ENCODE measurements around the gene KDM2A. TPM values are rescaled to one million over a fixed set of nuclear protein-coding genes. Genes with fewer than 3 reads are reported as not detected.
A peak's percentile ranks its signal among the peaks of the same experiment; 100 is the strongest.
"Not testable (repeated sequence)": the region's sequence is repeated elsewhere in the genome, so short reads cannot be mapped to it uniquely, and the experiment has no call there.

Gene KDM2A
- total and polyA plus RNA-seq, 4 donors: 30.6 to 102 (median 63.2) TPM

- Histone ChIP-seq H3K27me3 (ENCODE audit: control insufficient read depth in 3 of 3, insufficient read depth in 3 of 3, low read length in 2 of 3) (no peaks in the 10 kb centered on the region), H3K9me3 (ENCODE audit: control insufficient read depth in 4 of 4, insufficient read depth in 3 of 4, low read length in 3 of 4) (no peaks in the 10 kb centered on the region), H3K9ac (ENCODE audit: insufficient read depth in 1 of 2, low read length in 2 of 2) (peak overlapping the region; percentile 77 to 95), H3K4me1 (ENCODE audit: control insufficient read depth in 5 of 5, insufficient read depth in 5 of 5, low read length in 5 of 5) (peaks cover 0 to 29% (median 4%) of the 10 kb centered on the region in 5 donors), H3K4me3 (peak overlapping the region; percentile 93), H3K27ac (ENCODE audit: low read depth in 1 of 2, low read length in 1 of 2) (peak overlapping the region; percentile 95 to 99), H3K36me3 (ENCODE audit: control insufficient read depth in 4 of 4, insufficient read depth in 4 of 4, low read length in 4 of 4) (peaks cover 0 to 4% (median 2%) of the 10 kb centered on the region in 4 donors)
- WGBS, 2 donors: 0% methylated on average over 12 of the region's 12 CpGs
- no peak for DNase-seq
- ATAC-seq (ENCODE audit: insufficient read depth, low FRiP score): no peak
- TF ChIP-seq, protein P1, sequence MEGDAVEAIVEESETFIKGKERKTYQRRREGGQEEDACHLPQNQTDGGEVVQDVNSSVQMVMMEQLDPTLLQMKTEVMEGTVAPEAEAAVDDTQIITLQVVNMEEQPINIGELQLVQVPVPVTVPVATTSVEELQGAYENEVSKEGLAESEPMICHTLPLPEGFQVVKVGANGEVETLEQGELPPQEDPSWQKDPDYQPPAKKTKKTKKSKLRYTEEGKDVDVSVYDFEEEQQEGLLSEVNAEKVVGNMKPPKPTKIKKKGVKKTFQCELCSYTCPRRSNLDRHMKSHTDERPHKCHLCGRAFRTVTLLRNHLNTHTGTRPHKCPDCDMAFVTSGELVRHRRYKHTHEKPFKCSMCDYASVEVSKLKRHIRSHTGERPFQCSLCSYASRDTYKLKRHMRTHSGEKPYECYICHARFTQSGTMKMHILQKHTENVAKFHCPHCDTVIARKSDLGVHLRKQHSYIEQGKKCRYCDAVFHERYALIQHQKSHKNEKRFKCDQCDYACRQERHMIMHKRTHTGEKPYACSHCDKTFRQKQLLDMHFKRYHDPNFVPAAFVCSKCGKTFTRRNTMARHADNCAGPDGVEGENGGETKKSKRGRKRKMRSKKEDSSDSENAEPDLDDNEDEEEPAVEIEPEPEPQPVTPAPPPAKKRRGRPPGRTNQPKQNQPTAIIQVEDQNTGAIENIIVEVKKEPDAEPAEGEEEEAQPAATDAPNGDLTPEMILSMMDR (IDR thresholded peaks at IDR 0.05; ENCODE audit: control extremely low read depth, extremely low read depth): no peak
These were observed 1.4 kb downstream of the KDM2A start for GRCh38 chr11:67120456-67120855.

- Histone ChIP-seq H3K4me3 (peak overlapping the region; percentile 93), H3K9ac (ENCODE audit: insufficient read depth in 1 of 2, low read length in 2 of 2) (peak overlapping the region; percentile 77 to 95), H3K4me1 (ENCODE audit: control insufficient read depth in 5 of 5, insufficient read depth in 5 of 5, low read length in 5 of 5) (peaks cover 0 to 29% (median 4%) of the 10 kb centered on the region in 5 donors), H3K9me3 (ENCODE audit: control insufficient read depth in 4 of 4, insufficient read depth in 3 of 4, low read length in 3 of 4) (no peaks in the 10 kb centered on the region), H3K36me3 (ENCODE audit: control insufficient read depth in 4 of 4, insufficient read depth in 4 of 4, low read length in 4 of 4) (peaks cover 0 to 4% (median 2%) of the 10 kb centered on the region in 4 donors), H3K27ac (ENCODE audit: low read depth in 1 of 2, low read length in 1 of 2) (peak overlapping the region; percentile 17 to 76), H3K27me3 (ENCODE audit: control insufficient read depth in 3 of 3, insufficient read depth in 3 of 3, low read length in 2 of 3) (no peaks in the 10 kb centered on the region)
- TF ChIP-seq, protein P1 (IDR thresholded peaks at IDR 0.05; ENCODE audit: control extremely low read depth, extremely low read depth): no peak
- 6 to 7% methylated on average over 9 of the region's 9 CpGs for WGBS, 2 donors
- DNase-seq (peak in 2 of 3 donors; percentile 44 to 61), ATAC-seq (ENCODE audit: insufficient read depth, low FRiP score) (no peak)
These were observed 2.0 kb downstream of the KDM2A start for GRCh38 chr11:67120881-67121710.

DNA sequence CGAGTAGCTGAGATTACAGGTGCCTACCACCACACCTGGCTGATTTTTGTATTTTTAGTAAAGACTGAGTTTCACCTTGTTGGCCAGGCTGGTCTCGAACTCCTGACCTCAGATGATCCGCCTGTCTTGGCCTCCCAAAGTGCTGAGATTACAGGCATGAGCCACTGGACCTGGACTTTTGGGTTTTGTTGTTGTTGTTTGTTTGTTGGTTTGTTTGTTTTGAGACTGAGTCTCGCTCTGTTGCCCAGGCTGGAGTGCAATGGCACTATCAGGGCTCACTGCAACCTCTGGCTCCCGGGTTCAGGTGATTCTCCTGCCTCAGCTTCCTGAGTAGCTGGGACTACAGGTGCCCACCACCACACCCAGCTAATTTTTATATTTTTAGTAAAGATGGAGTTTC lies 4.7 kb downstream of the KDM2A start:
- WGBS, 2 donors: 93 to 94% methylated on average over 5 of the region's 5 CpGs
- not testable (repeated sequence) for H3K4me3 ChIP-seq; ATAC-seq (ENCODE audit: insufficient read depth, low FRiP score); DNase-seq; H3K27me3 ChIP-seq (ENCODE audit: control insufficient read depth in 3 of 3, insufficient read depth in 3 of 3, low read length in 2 of 3); H3K36me3 ChIP-seq (ENCODE audit: control insufficient read depth in 4 of 4, insufficient read depth in 4 of 4, low read length in 4 of 4); H3K9ac ChIP-seq (ENCODE audit: insufficient read depth in 1 of 2, low read length in 2 of 2); H3K9me3 ChIP-seq (ENCODE audit: control insufficient read depth in 4 of 4, insufficient read depth in 3 of 4, low read length in 3 of 4); H3K27ac ChIP-seq (ENCODE audit: low read depth in 1 of 2, low read length in 1 of 2)
- peaks cover 0 to 14% (median 4%) of the 10 kb centered on the region in 5 donors for H3K4me1 ChIP-seq (ENCODE audit: control insufficient read depth in 5 of 5, insufficient read depth in 5 of 5, low read length in 5 of 5)

DNA sequence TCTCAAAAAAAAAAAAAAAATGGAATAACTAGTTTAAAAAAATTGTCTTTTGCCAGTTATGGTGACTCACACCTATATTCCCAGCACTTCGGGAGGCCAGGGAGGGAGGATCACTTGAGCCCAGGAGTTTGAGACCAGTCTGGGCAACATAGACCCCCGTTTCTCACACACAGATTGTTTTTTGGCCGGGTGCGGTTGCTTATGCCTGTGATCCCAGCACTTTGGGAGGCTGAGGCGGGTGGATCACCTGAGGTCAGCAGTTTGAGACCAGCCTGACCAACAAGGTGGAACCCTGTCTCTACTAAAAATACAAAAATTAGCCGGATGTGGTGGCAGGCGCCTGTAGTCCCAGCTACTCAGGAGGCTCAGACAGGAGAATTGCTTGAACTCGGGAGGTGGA lies 7.2 kb downstream of the KDM2A start:
- not testable (repeated sequence) for H3K9ac ChIP-seq (ENCODE audit: insufficient read depth in 1 of 2, low read length in 2 of 2); H3K27ac ChIP-seq (ENCODE audit: low read depth in 1 of 2, low read length in 1 of 2); H3K36me3 ChIP-seq (ENCODE audit: control insufficient read depth in 4 of 4, insufficient read depth in 4 of 4, low read length in 4 of 4); H3K27me3 ChIP-seq (ENCODE audit: control insufficient read depth in 3 of 3, insufficient read depth in 3 of 3, low read length in 2 of 3); H3K4me3 ChIP-seq; H3K9me3 ChIP-seq (ENCODE audit: control insufficient read depth in 4 of 4, insufficient read depth in 3 of 4, low read length in 3 of 4); ATAC-seq (ENCODE audit: insufficient read depth, low FRiP score); DNase-seq
- WGBS, 2 donors: 95% methylated on average over 8 of the region's 8 CpGs
- peaks cover 0 to 12% (median 6%) of the 10 kb centered on the region in 5 donors for H3K4me1 ChIP-seq (ENCODE audit: control insufficient read depth in 5 of 5, insufficient read depth in 5 of 5, low read length in 5 of 5)
